ENCODE results near the gene DEFB126.
"Not testable (repeated sequence)": the region's sequence is repeated elsewhere in the genome, so short reads cannot be mapped to it uniquely, and the experiment has no call there.

The DEFB126 gene

GRCh38 chr20:142290-142689 lies at the start of gene DEFB126:
TSS of gene DEFB126 (plus strand) at chr20:142590. CDS start at chr20:142629, 39 bp downstream.
- no peak for DNase-seq

- no peak for DNase-seq
These were observed 48.7 kb upstream of the DEFB126 start for GRCh38 chr20:93641-94040.

- no peak for DNase-seq
These were observed 47.2 kb upstream of the DEFB126 start for GRCh38 chr20:95215-95614.

GRCh38 chr20:97691-98090 lies 44.7 kb upstream of the DEFB126 start:
- not testable (repeated sequence) for DNase-seq

GRCh38 chr20:101975-102374 lies 40.4 kb upstream of the DEFB126 start:
- DNase-seq: no peak

- no peak for DNase-seq
These were observed 38.9 kb upstream of the DEFB126 start for GRCh38 chr20:103456-103855.

GRCh38 chr20:112396-112795 lies 30.0 kb upstream of the DEFB126 start:
- no peak for DNase-seq

GRCh38 chr20:117518-117917 lies 24.9 kb upstream of the DEFB126 start:
- no peak for DNase-seq

- DNase-seq: not testable (repeated sequence)
These were observed 12.5 kb upstream of the DEFB126 start for GRCh38 chr20:129786-130323.

- DNase-seq: no peak
These were observed 4.5 kb upstream of the DEFB126 start for GRCh38 chr20:137668-138490.

GRCh38 chr20:145877-146276 lies 3.5 kb downstream of the DEFB126 start:
- DNase-seq: no peak

- DNase-seq: no peak
These were observed 9.7 kb downstream of the DEFB126 start for GRCh38 chr20:152131-152530.

GRCh38 chr20:157154-157553 lies 14.8 kb downstream of the DEFB126 start, which contains the start of gene DEFB127:
TSS of gene DEFB127 (plus strand) at chr20:157454. CDS start at chr20:157545, 91 bp downstream.
- no peak for DNase-seq

GRCh38 chr20:164618-165017 lies 22.2 kb downstream of the DEFB126 start:
- DNase-seq: no peak

- no peak for DNase-seq
These were observed 26.5 kb downstream of the DEFB126 start for GRCh38 chr20:168876-169275.

GRCh38 chr20:184288-184687 lies 41.9 kb downstream of the DEFB126 start:
- DNase-seq: no peak

GRCh38 chr20:187733-188132 lies 45.3 kb downstream of the DEFB126 start:
- no peak for DNase-seq

GRCh38 chr20:189611-190010 lies 47.2 kb downstream of the DEFB126 start, which contains the start of gene DEFB128:
TSS of gene DEFB128 (minus strand) at chr20:189711. CDS start at chr20:189623, 88 bp downstream.
- DNase-seq: no peak
